Tibial artery (tissue), 4 donors: ENCODE results near the gene WFIKKN1.

Experiments used
- DNase-seq, 2 donors: peaks; one replicate each; pipeline ENCODE4 v3.0.0-alpha.2; 2019
- H3K27ac ChIP-seq, 2 donors: fragments of 200-600 bp; sonication (generic) in 1 of 2; 1 replicate in 1 of 2; 2 replicates in 1 of 2; pipeline ENCODE4 v1.5.1; 2018 to 2019; ENCODE audit warnings: mild to moderate bottlenecking in 1 of 2
- H3K27me3 ChIP-seq, 2 donors: fragments of 200-600 bp; sonication (generic) in 1 of 2; one replicate each; pipeline versions ENCODE4 v1.5.1 to v1.6.0; 2016 to 2019
- H3K36me3 ChIP-seq, 3 donors: fragments of 200-600 bp; sonication (generic) in 2 of 3; one replicate each; pipeline ENCODE4 v1.5.1; 2016 to 2019; ENCODE audit warnings: mild to moderate bottlenecking in 2 of 3
- H3K4me1 ChIP-seq, 4 donors: fragments of 200-600 bp; sonication (generic) in 2 of 4; 1 replicate in 3 of 4; 2 replicates in 1 of 4; pipeline ENCODE4 v1.5.1; 2016 to 2019
- H3K4me3 ChIP-seq, 2 donors: fragments of 200-600 bp; sonication (generic) in 1 of 2; 1 replicate in 1 of 2; 2 replicates in 1 of 2; pipeline ENCODE4 v1.5.1; 2018 to 2019; ENCODE audit warnings: mild to moderate bottlenecking in 2 of 2
- H3K9me3 ChIP-seq, 3 donors: fragments of 200-600 bp; sonication (generic) in 1 of 3; one replicate each; pipeline ENCODE4 v1.5.1; 2016 to 2019
- CTCF ChIP-seq, 2 experiments: fragments of 200-600 bp in 1 of 2; fragments of 450-650 bp in 1 of 2; IDR thresholded peaks; one replicate each; pipeline ENCODE4 v1.5.1; 2017 to 2019; ENCODE audit warnings: antibody characterized with exemption in 2 of 2, mild to moderate bottlenecking in 1 of 2, moderate library complexity in 1 of 2
- intact Hi-C: fragments of 100-400 bp; cut with DNase I; formaldehyde crosslinking; loops from one replicate; pipeline ENCODE4 v1.15.0; 2023; ENCODE audit warnings: low total_unique reads

Gene WFIKKN1

GRCh38 chr16:680967-681745, 50.4 kb downstream of the WFIKKN1 start:
- H3K36me3 ChIP-seq = peaks cover 17 to 32% (median 18%) of the 10 kb centered on the region in 3 donors
- DNase-seq = no peak
- intact Hi-C loops = no loop called here
- TF ChIP-seq CTCF (IDR thresholded peaks at IDR 0.05) = no peak
- peaks cover 0 to 8% of the 10 kb centered on the region in 2 donors for H3K27me3 ChIP-seq
- peak overlapping the region; percentile 79 to 87 for H3K27ac ChIP-seq
- peaks cover 3 to 71% (median 51%) of the 10 kb centered on the region in 4 donors for H3K4me1 ChIP-seq
- no peaks in the 10 kb centered on the region for H3K9me3 ChIP-seq
- H3K4me3 ChIP-seq = peak overlapping the region; percentile 60 to 81

DNA sequence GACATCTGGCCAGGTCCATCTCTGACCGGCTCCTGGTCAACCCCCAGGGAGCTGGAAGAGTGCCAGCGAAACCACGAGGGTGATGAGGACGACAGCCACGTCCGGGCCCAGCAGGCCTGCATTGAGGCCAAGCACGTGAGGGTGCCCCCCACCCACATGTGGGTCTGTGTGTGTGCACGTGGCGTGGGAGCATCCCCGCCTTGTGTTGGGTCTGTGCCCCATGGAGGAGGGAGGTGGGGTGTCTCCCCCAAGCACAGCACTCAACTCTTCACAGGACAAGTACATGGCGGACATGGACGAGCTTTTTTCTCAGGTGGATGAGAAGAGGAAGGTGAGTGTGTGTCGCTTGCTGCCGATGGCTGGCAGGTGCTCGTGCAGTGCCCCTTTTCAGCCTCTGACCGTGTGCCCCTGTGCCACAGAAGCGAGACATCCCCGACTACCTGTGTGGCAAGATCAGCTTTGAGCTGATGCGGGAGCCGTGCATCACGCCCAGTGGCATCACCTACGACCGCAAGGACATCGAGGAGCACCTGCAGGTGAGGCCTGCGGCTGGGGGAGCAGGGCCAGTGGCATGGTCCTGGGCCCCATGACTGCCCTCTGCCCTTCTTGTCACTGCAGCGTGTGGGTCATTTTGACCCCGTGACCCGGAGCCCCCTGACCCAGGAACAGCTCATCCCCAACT, 51.1 kb downstream of the WFIKKN1 start:
- TF ChIP-seq CTCF (IDR thresholded peaks at IDR 0.05) = no peak
- H3K27me3 ChIP-seq = peaks cover 0 to 3% of the 10 kb centered on the region in 2 donors
- H3K4me3 ChIP-seq = peak overlapping the region; percentile 60 to 81
- peaks cover 18 to 39% (median 23%) of the 10 kb centered on the region in 3 donors for H3K36me3 ChIP-seq
- intact Hi-C loops = no loop called here
- peak overlapping the region in 1 of 2 donors; percentile 79 for H3K27ac ChIP-seq
- no peak for DNase-seq
- peaks cover 3 to 70% (median 50%) of the 10 kb centered on the region in 4 donors for H3K4me1 ChIP-seq
- H3K9me3 ChIP-seq = no peaks in the 10 kb centered on the region

DNA sequence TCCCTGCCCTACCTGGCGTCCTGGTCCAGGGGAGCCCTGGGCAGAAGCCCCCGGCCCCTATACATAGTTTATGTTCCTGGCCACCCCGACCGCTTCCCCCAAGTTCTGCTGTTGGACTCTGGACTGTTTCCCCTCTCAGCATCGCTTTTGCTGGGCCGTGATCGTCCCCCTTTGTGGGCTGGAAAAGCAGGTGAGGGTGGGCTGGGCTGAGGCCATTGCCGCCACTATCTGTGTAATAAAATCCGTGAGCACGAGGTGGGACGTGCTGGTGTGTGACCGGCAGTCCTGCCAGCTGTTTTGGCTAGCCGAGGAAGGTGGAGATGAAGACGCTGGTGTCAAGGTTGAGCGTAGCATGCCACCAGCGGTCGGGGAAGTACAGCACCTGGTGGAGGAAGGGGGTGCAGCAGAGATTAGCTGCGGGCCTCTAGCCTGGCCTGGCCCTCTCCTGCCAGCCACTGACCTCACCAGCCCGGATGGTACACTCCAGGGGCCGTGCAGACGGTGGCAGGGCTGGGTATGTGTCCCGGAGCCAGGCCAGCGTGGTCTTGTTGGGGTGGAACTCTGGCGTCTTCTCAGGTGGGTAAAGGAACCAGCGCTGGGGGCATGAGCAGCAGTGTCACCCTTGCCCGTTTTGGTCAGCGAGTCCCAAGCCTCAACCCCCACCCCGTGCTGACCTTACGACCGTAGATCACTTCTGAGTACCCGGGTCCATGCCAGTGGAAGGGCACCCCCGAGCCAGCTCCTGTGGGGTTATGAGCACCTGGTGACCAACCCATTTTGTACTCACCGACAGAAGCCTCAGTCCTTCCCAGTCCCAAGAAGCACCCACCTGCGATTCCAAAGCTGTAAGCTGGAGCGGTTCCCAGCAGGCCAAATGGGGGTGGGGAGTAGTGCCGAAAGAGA, 52.0 kb downstream of the WFIKKN1 start:
- Histone ChIP-seq H3K4me1 (peaks cover 3 to 67% (median 50%) of the 10 kb centered on the region in 4 donors), H3K36me3 (peaks cover 18 to 47% (median 24%) of the 10 kb centered on the region in 3 donors), H3K27ac (no peak overlapping the region), H3K4me3 (peak overlapping the region; percentile 59 to 81), H3K9me3 (no peaks in the 10 kb centered on the region), H3K27me3 (no peaks in the 10 kb centered on the region)
- intact Hi-C loops = no loop called here
- TF ChIP-seq CTCF (IDR thresholded peaks at IDR 0.05) = no peak
- no peak for DNase-seq

DNA sequence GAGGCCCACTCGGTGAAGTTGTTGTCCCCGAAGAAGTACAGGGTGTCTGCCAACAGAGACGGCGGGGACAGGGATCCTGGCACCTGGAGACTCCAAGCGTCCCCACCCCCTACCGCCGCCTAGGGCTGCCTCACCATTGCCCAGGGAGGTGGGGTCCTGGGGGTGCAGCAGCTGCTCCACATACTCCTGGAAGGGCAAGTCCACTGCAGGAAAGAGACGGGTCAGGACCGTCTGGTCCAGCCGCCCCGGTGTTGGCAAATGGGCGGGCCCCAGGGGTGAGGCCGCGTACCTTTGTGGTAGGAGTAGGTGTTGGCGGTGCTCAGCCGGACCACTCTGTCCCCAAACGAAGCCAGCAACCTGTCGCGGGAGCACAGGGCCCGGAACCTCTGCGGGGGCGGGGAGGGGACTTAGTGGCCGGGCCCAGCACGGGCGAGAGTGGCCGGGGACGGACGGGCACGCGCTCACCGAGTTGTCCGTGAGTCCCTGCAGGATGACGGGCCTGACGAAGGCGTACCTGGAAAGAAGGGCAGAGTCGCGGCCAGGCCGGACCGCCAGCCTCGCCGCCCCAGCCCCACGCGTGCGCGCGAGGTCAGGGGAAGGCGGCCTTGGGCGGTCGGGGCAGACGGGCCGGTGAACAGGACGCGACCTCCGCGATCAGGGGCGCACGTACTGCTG, 52.7 kb downstream of the WFIKKN1 start:
- Histone ChIP-seq H3K27me3 (no peaks in the 10 kb centered on the region), H3K4me3 (peak overlapping the region; percentile 59 to 60), H3K4me1 (peaks cover 3 to 67% (median 52%) of the 10 kb centered on the region in 4 donors), H3K27ac (peak overlapping the region; percentile 67 to 86), H3K36me3 (peaks cover 18 to 50% (median 24%) of the 10 kb centered on the region in 3 donors), H3K9me3 (no peaks in the 10 kb centered on the region)
- no peak for DNase-seq
- TF ChIP-seq CTCF (IDR thresholded peaks at IDR 0.05) = no peak
- intact Hi-C loops = no loop called here
